ENCODE data around the gene ACTL7B. TPM values are rescaled to one million over a fixed set of nuclear protein-coding genes. Genes with fewer than 3 reads are reported as not detected.

The ACTL7B gene
- total RNA-seq, 1 donor from 2014 or later = not detected

DNA sequence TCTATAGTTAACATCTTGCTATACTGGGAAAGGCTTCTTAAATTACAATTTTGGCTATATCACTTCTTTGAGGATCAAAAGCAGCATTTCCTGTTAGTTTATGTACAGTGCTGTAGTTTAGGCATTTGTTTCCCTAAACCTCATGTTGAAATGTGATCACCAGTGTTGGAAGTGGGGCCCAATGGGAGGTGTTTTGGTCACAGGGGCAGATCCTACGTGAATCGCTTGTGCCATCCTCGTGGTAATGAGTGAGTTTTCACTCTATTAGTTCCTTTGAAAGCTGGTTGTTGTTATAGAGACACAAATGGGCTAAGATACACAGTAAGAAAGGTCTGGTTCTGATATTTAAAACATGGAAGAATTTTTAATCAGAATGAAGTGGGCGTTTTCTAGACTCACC lies 12.0 kb upstream of the ACTL7B start:
- intact Hi-C loops (cut with DNase I) = no loop called here
- no peak overlapping the region for H3K27ac ChIP-seq
- H3K4me3 ChIP-seq = no peak overlapping the region
- DNase-seq (ENCODE audit: extremely low spot score in 2 of 2) = no peak
- TF ChIP-seq POLR2AphosphoS5 (IDR thresholded peaks at IDR 0.05; ENCODE audit: insufficient read depth in 1 of 2, low read depth in 1 of 2) = no peak
- TF ChIP-seq, protein P1, sequence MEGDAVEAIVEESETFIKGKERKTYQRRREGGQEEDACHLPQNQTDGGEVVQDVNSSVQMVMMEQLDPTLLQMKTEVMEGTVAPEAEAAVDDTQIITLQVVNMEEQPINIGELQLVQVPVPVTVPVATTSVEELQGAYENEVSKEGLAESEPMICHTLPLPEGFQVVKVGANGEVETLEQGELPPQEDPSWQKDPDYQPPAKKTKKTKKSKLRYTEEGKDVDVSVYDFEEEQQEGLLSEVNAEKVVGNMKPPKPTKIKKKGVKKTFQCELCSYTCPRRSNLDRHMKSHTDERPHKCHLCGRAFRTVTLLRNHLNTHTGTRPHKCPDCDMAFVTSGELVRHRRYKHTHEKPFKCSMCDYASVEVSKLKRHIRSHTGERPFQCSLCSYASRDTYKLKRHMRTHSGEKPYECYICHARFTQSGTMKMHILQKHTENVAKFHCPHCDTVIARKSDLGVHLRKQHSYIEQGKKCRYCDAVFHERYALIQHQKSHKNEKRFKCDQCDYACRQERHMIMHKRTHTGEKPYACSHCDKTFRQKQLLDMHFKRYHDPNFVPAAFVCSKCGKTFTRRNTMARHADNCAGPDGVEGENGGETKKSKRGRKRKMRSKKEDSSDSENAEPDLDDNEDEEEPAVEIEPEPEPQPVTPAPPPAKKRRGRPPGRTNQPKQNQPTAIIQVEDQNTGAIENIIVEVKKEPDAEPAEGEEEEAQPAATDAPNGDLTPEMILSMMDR (IDR thresholded peaks at IDR 0.05) = no peak
- no peak for TF ChIP-seq POLR2A (IDR thresholded peaks at IDR 0.05)
- peaks cover 0 to 30% of the 10 kb centered on the region in 2 donors for H3K36me3 ChIP-seq
- H3K27me3 ChIP-seq = no peaks in the 10 kb centered on the region
- peaks cover 5% of the 10 kb centered on the region for H3K9me3 ChIP-seq
- H3K4me1 ChIP-seq = no peaks in the 10 kb centered on the region

DNA sequence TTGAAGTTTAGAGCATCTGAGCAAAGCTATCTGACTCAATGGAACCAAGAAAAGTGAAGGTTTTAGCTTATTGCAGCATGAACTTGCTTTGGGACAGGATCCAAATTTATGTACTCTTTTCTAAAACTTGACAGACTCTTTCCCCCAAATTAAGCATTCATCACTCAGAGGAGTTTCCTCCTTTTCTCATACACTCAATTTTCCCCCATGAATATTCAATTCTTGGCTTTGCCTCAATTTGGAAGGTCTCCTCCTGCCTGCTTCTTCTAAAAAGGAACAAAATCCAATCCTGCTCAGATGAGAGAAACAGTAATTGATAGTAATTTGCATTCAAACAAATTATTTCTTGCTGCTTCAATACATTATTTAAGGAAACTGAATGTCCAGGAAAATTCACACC lies 11.3 kb upstream of the ACTL7B start:
- H3K4me1 ChIP-seq = no peaks in the 10 kb centered on the region
- no peak for TF ChIP-seq POLR2AphosphoS5 (IDR thresholded peaks at IDR 0.05; ENCODE audit: insufficient read depth in 1 of 2, low read depth in 1 of 2)
- no peak for TF ChIP-seq POLR2A (IDR thresholded peaks at IDR 0.05)
- TF ChIP-seq, protein P1 (IDR thresholded peaks at IDR 0.05) = no peak
- no peaks in the 10 kb centered on the region for H3K27me3 ChIP-seq
- no peak for DNase-seq (ENCODE audit: extremely low spot score in 2 of 2)
- H3K4me3 ChIP-seq = no peak overlapping the region
- peaks cover 5% of the 10 kb centered on the region for H3K9me3 ChIP-seq
- peaks cover 0 to 23% of the 10 kb centered on the region in 2 donors for H3K36me3 ChIP-seq
- intact Hi-C loops (cut with DNase I) = no loop called here
- H3K27ac ChIP-seq = no peak overlapping the region

DNA sequence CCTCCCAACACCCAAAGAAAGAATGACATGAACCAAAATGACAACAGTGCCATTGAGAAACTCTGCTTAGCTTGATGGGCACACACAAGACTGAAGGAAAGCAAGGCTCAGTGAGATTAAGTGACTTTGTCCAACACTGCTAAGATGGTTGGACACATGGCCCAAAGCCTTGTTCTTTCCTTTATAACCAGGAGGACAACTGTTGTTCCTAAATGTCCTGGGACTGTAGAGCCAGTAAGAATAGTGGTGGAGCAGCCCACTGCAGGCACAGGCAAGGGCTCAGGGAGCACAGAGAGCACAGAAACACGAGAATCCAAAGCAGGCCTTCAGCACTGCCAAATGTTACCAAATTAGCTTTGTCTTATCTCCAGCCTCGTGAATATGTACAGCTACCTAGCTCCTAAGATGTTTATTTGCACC lies 10.2 kb upstream of the ACTL7B start:
- Histone ChIP-seq H3K9me3 (no peaks in the 10 kb centered on the region), H3K27ac (no peak overlapping the region), H3K36me3 (peaks cover 0 to 12% of the 10 kb centered on the region in 2 donors), H3K4me3 (no peak overlapping the region), H3K27me3 (no peaks in the 10 kb centered on the region), H3K4me1 (no peaks in the 10 kb centered on the region)
- no peak for TF ChIP-seq POLR2A (IDR thresholded peaks at IDR 0.05)
- TF ChIP-seq POLR2AphosphoS5 (IDR thresholded peaks at IDR 0.05; ENCODE audit: insufficient read depth in 1 of 2, low read depth in 1 of 2) = no peak
- TF ChIP-seq, protein P1 (IDR thresholded peaks at IDR 0.05) = no peak
- intact Hi-C loops (cut with DNase I) = no loop called here
- no peak for DNase-seq (ENCODE audit: extremely low spot score in 2 of 2)

DNA sequence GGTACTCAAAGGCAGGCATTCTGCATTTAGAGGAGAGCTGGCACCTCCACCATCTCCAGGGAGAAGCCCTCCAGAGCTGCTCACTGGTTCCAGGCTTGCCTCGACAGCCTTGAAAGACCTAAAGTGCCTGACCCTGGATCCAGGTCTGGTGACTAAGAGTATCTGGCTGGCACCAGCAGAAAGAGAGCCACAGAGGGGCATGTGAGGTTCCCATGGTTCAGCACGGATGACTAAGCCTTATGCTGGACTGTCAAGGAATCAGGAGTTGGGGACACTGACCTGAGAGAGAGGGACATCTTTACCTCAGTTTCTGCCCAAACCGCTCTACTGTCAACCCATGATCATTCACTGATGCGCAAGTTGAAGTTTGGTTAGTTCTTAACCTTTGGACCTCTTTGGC lies 9.3 kb upstream of the ACTL7B start:
- Histone ChIP-seq H3K9me3 (no peaks in the 10 kb centered on the region), H3K27me3 (no peaks in the 10 kb centered on the region), H3K4me1 (no peaks in the 10 kb centered on the region), H3K4me3 (no peak overlapping the region), H3K36me3 (peaks cover 0 to 5% of the 10 kb centered on the region in 2 donors), H3K27ac (no peak overlapping the region)
- TF ChIP-seq POLR2A (IDR thresholded peaks at IDR 0.05) (no peak), POLR2AphosphoS5 (IDR thresholded peaks at IDR 0.05; ENCODE audit: insufficient read depth in 1 of 2, low read depth in 1 of 2) (no peak)
- TF ChIP-seq, protein P1 (IDR thresholded peaks at IDR 0.05) = no peak
- DNase-seq (ENCODE audit: extremely low spot score in 2 of 2) = no peak
- intact Hi-C loops (cut with DNase I) = no loop called here

DNA sequence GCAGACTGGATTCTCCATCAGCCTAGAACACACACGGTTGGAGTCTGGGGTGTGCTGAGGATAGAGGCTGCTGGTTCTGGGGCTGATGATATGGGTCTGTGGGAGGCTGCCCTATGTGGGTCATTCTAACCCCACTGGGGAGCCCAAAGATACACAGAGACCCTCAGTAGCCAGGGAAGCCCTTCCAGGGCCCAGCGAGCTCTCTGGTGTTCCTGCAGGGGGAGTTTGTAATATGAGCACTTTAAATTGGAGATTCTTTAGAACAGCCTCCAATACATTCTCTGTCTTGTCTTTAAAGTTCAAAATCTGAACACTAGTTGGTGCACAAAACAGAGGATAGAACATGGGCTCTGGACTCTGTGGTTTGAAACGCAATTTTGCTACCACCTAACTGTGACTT lies 8.7 kb upstream of the ACTL7B start:
- DNase-seq (ENCODE audit: extremely low spot score in 2 of 2) = no peak
- Histone ChIP-seq H3K27ac (no peak overlapping the region), H3K9me3 (no peaks in the 10 kb centered on the region), H3K27me3 (no peaks in the 10 kb centered on the region), H3K4me3 (no peak overlapping the region), H3K4me1 (no peaks in the 10 kb centered on the region), H3K36me3 (peaks cover 0 to 5% of the 10 kb centered on the region in 2 donors)
- intact Hi-C loops (cut with DNase I) = no loop called here
- TF ChIP-seq POLR2A (IDR thresholded peaks at IDR 0.05) = no peak
- TF ChIP-seq, protein P1 (IDR thresholded peaks at IDR 0.05) = no peak
